PFSK-1 (cell line): ENCODE measurements around the gene MTF2.

Experiments used
- FOXP2 ChIP-seq: optimal IDR thresholded peaks from 2 replicates; pipeline ENCODE3; 2011; ENCODE audit warnings: borderline replicate concordance, control low read depth, inconsistent platforms; ENCODE audit not compliant: insufficient read depth; ENCODE audit errors: extremely low read length, extremely low read depth
- POLR2AphosphoS5 ChIP-seq: IDR thresholded peaks from 2 replicates; pipeline ENCODE4 v1.6.1; 2012; ENCODE audit warnings: low read depth, mild to moderate bottlenecking, control low read depth, low read length, moderate library complexity
- SIN3A ChIP-seq: IDR thresholded peaks from 2 replicates; pipeline ENCODE4 v1.6.1; 2012; ENCODE audit warnings: mild to moderate bottlenecking, low read length, moderate library complexity, borderline replicate concordance; ENCODE audit not compliant: insufficient read depth
- TAF1 ChIP-seq: IDR thresholded peaks from 2 replicates; pipeline ENCODE4 v1.6.1; 2012; ENCODE audit warnings: low read length, control low read depth, borderline replicate concordance; ENCODE audit not compliant: insufficient read depth
- TF ChIP-seq, protein P1 (sequence below), 2 experiments: IDR thresholded peaks; 2 replicates each; pipeline versions ENCODE4 v1.6.1 to v1.8.0; 2011 to 2012; ENCODE audit warnings: low read depth in 2 of 2, low read length in 2 of 2, control low read depth in 1 of 2, inconsistent platforms in 1 of 2, mild to moderate bottlenecking in 1 of 2, moderate library complexity in 1 of 2; ENCODE audit not compliant: insufficient read depth in 1 of 2

Gene MTF2

DNA sequence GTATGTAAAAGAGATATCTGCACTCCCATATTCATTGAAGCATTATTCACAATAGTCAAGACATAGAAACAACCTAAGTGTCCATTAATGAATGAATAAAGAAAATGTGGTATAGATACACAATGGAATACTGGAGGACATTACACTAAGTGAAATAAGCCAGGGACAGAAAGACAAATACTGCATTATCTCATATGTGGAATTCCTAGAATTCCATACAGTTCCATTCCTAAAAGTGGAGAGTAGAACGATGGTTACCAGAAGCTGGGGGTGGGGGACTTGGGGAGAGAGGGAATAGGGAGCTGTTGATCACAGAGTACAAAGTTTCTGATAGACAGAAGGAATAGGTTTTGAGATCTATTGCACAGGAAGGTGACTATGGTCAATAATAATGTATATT lies 93.7 kb downstream of the MTF2 start:
- TF ChIP-seq, protein P1, sequence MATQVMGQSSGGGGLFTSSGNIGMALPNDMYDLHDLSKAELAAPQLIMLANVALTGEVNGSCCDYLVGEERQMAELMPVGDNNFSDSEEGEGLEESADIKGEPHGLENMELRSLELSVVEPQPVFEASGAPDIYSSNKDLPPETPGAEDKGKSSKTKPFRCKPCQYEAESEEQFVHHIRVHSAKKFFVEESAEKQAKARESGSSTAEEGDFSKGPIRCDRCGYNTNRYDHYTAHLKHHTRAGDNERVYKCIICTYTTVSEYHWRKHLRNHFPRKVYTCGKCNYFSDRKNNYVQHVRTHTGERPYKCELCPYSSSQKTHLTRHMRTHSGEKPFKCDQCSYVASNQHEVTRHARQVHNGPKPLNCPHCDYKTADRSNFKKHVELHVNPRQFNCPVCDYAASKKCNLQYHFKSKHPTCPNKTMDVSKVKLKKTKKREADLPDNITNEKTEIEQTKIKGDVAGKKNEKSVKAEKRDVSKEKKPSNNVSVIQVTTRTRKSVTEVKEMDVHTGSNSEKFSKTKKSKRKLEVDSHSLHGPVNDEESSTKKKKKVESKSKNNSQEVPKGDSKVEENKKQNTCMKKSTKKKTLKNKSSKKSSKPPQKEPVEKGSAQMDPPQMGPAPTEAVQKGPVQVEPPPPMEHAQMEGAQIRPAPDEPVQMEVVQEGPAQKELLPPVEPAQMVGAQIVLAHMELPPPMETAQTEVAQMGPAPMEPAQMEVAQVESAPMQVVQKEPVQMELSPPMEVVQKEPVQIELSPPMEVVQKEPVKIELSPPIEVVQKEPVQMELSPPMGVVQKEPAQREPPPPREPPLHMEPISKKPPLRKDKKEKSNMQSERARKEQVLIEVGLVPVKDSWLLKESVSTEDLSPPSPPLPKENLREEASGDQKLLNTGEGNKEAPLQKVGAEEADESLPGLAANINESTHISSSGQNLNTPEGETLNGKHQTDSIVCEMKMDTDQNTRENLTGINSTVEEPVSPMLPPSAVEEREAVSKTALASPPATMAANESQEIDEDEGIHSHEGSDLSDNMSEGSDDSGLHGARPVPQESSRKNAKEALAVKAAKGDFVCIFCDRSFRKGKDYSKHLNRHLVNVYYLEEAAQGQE (IDR thresholded peaks at IDR 0.05; ENCODE audit: insufficient read depth in 1 of 2, low read depth in 2 of 2, low read length in 2 of 2), result no peak
- no peak for TF ChIP-seq POLR2AphosphoS5
- TF ChIP-seq TAF1, result no peak
- no peak for TF ChIP-seq FOXP2
- TF ChIP-seq SIN3A, result no peak

GRCh38 chr1:93177991-93178390 lies 98.9 kb downstream of the MTF2 start:
- TF ChIP-seq SIN3A, result no peak
- no peak for TF ChIP-seq TAF1
- no peak for TF ChIP-seq POLR2AphosphoS5
- TF ChIP-seq FOXP2, result no peak
- TF ChIP-seq, protein P1 (IDR thresholded peaks at IDR 0.05; ENCODE audit: insufficient read depth in 1 of 2, low read depth in 2 of 2, low read length in 2 of 2), result no peak

DNA sequence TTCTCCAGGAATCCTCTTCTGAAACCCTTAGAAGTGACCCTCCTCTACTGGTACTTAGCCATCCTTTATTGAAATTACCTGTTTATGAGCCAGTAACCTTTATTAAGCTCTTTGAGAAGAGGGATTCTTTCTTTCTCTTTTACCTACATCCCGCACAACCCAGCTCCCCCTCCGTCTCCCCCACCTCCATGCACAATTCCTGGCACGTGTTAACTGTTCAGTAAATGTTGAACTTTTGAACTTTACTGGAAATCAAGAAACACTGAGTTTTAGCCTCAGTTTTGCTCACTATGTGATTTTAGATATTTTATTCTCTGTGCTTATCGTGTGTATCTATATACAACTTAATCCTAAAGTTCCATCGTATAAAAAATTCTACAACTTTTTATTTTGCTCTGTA lies 99.3 kb downstream of the MTF2 start:
- TF ChIP-seq TAF1 (no peak), POLR2AphosphoS5 (no peak), FOXP2 (no peak), SIN3A (no peak)
- TF ChIP-seq, protein P1 (IDR thresholded peaks at IDR 0.05; ENCODE audit: insufficient read depth in 1 of 2, low read depth in 2 of 2, low read length in 2 of 2), result no peak

GRCh38 chr1:93179886-93180722 lies 101.0 kb downstream of the MTF2 start, which contains the start of gene TMED5:
TSS of gene TMED5 (minus strand) at chr1:93180413. CDS start at chr1:93180242, 171 bp downstream.
- TF ChIP-seq TAF1, result peak; percentile 10; the same call in 1 of the 2 replicates
- TF ChIP-seq FOXP2, result peak; percentile 33
- no peak; the same call in 1 of the 2 replicates for TF ChIP-seq SIN3A
- TF ChIP-seq, protein P1 (IDR thresholded peaks at IDR 0.05; ENCODE audit: insufficient read depth in 1 of 2, low read depth in 2 of 2, low read length in 2 of 2), result peak in 1 of 2 experiments; percentile 22; a peak in 1 of 4 replicates
- peak; percentile 91 for TF ChIP-seq POLR2AphosphoS5
